Prostate gland (tissue), 2 donors: ENCODE results near the gene SFT2D3.

Source experiments
- CTCF ChIP-seq, 4 experiments: fragments of 200-600 bp in 2 of 4; fragments of 450-650 bp in 2 of 4; sonication (generic) in 2 of 4; IDR thresholded peaks; 1 replicate in 3 of 4; 2 replicates in 1 of 4; pipeline ENCODE4 v1.5.1; 2016 to 2019; ENCODE audit warnings: antibody characterized with exemption in 4 of 4, mild to moderate bottlenecking in 2 of 4, moderate library complexity in 2 of 4
- POLR2A ChIP-seq: fragments of 450-650 bp; IDR thresholded peaks from one replicate; pipeline ENCODE4 v1.6.1; 2016; ENCODE audit warnings: antibody characterized with exemption, mild to moderate bottlenecking
- POLR2AphosphoS5 ChIP-seq: sonication (generic); formaldehyde crosslinking; IDR thresholded peaks from one replicate; pipeline ENCODE4 v1.6.1; 2017; ENCODE audit warnings: antibody characterized with exemption

- TF ChIP-seq POLR2A (no peak), CTCF (IDR thresholded peaks at IDR 0.05) (no peak), POLR2AphosphoS5 (no peak)
These were observed 32.0 kb downstream of the SFT2D3 start for GRCh38 chr2:127733113-127733815.
